ENCODE measurements around the gene TMEM145.

Gene TMEM145

DNA sequence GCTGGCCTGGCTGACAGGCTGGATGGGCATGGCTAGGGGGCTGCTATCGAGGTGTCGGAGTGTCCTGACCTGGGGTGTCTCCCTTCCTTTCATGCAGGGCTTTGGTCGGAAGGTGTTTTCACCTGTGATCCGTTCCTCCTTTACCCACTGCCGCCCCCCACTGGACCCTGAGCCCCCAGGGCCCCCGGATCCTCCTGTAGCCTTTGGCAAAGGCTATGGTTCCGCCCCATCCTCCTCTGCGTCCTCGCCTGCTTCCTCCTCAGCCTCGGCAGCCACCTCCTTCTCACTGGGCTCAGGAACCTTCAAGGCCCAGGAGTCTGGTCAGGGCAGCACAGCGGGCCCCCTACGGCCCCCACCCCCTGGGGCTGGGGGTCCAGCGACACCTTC, 23.0 kb upstream of the TMEM145 start:
- DNase-seq: no peak

DNA sequence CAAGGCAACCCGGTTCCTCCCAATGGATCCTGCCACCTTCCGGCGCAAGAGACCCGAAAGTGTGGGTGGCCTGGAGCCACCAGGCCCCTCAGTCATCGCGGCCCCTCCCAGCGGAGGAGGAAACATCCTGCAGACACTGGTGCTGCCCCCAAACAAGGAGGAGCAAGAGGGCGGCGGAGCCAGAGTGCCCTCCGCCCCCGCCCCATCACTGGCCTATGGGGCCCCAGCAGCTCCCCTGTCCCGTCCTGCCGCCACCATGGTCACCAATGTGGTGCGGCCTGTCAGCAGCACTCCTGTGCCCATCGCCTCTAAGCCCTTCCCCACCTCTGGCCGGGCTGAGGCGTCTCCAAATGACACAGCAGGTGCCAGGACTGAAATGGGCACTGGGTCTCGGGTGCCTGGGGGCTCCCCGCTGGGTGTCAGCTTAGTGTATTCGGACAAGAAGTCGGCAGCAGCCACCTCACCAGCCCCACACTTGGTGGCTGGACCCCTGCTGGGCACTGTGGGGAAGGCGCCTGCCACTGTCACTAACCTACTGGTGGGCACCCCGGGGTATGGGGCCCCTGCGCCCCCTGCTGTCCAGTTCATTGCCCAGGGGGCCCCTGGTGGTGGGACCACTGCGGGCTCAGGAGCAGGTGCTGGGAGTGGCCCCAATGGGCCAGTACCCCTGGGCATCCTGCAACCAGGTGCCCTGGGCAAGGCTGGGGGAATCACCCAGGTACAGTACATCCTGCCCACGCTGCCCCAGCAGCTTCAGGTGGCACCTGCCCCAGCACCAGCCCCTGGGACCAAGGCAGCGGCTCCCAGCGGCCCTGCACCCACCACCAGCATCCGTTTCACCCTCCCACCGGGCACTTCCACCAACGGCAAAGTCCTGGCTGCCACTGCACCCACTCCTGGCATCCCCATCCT, 22.3 kb upstream of the TMEM145 start:
- peak; percentile 43 for DNase-seq

DNA sequence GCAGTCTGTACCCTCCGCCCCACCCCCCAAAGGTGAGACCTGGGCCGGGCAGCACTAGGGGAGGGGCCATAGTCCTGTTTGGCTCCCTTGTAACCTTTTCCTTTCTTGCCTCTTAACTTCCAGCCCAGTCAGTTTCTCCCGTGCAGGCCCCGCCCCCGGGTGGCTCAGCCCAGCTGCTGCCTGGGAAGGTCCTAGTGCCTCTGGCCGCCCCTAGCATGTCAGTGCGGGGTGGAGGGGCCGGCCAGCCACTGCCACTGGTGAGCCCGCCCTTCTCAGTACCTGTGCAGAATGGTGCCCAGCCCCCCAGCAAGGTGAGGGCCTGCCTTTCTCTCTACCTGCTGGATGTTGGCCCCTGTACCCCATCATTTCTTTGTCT, 21.7 kb upstream of the TMEM145 start:
- no peak for DNase-seq

DNA sequence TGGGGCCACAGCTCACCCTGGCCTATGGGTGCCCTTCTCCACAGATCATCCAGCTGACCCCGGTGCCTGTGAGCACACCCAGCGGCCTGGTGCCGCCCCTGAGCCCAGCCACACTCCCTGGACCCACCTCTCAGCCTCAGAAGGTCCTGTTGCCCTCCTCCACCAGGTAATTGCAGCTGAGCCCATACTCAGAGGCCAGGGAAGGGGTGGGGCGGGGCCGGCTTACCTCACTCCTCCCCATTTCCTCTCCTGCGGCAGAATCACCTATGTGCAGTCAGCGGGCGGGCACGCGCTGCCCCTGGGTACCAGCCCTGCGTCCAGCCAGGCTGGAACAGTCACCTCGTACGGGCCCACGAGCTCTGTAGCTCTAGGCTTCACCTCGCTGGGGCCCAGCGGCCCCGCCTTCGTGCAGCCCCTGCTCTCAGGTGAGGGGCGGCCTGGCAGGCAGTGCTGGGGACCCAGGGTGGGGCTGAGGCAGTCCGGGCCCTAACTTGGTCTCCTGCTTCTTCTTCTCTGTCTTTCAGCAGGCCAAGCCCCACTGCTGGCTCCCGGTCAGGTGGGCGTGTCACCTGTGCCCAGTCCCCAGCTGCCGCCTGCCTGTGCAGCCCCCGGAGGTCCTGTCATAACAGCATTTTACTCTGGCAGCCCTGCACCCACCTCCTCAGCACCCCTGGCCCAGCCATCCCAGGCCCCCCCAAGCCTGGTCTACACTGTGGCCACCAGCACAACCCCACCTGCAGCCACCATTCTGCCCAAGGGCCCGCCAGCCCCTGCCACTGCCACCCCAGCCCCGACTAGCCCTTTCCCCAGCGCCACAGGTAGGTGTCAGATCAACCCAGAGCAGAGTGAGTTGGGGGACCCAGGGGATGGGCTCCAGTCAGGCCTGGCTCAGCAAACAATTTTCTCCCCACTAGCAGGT, 20.8 kb upstream of the TMEM145 start:
- no peak for DNase-seq

DNA sequence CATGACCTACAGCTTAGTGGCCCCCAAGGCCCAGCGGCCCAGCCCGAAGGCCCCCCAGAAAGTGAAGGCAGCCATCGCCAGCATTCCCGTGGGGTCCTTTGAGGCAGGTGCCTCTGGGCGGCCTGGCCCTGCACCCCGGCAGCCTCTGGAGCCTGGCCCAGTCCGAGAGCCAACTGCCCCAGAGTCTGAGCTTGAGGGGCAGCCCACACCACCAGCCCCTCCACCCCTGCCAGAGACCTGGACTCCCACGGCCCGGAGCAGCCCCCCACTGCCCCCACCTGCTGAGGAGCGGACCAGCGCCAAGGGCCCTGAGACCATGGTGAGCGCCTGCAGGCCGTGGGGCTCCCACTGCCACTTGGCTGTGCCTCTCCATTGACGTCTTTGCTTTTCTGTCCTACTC, 20.1 kb upstream of the TMEM145 start:
- DNase-seq: no peak

DNA sequence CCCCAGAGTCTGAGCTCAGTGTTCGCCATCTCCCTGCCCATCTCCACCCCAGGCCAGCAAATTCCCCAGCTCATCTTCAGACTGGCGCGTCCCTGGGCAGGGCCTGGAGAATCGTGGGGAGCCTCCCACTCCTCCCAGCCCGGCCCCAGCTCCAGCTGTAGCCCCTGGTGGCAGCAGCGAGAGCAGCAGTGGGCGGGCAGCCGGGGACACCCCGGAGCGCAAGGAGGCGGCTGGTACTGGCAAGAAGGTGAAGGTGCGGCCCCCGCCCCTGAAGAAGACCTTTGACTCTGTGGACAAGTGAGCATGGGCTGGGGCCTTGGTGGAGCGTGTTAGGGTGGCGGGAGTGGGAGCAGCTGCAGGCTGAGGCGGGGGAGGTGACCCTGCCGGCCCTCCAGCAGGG, 19.6 kb upstream of the TMEM145 start:
- DNase-seq: no peak

DNA sequence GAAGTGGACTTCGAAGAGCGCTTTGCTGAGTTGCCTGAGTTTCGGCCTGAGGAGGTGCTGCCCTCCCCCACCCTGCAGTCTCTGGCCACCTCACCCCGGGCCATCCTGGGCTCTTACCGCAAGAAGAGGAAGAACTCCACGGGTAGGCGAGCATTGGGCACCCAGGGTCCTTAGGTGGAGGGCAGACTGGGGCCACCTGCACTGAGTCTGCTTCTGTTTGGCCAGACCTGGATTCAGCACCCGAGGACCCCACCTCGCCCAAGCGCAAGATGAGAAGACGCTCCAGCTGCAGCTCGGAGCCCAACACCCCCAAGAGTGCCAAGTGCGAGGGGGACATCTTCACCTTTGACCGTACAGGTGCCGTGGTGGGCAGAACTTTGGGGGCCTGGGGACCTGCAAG, 19.2 kb upstream of the TMEM145 start:
- no peak for DNase-seq

DNA sequence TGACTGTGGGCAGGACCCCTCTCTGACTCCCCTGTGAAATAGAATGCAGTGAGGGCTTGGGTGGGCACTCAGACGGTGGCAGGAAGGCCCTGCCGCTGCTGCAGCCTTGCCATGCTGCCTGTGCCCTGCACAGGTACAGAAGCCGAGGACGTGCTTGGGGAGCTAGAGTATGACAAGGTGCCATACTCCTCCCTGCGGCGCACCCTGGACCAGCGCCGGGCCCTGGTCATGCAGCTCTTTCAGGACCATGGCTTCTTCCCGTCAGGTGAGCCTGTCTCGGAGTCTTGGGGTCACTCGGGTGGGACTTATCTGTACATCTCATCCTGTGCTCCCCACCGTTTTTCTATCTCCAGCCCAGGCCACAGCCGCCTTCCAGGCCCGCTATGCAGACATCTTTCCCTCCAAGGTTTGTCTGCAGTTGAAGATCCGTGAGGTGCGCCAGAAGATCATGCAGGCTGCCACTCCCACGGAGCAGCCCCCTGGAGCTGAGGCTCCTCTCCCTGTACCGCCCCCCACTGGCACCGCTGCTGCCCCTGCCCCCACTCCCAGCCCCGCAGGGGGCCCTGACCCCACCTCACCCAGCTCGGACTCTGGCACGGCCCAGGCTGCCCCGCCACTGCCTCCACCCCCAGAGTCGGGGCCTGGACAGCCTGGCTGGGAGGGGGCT, 18.5 kb upstream of the TMEM145 start:
- no peak for DNase-seq

DNA sequence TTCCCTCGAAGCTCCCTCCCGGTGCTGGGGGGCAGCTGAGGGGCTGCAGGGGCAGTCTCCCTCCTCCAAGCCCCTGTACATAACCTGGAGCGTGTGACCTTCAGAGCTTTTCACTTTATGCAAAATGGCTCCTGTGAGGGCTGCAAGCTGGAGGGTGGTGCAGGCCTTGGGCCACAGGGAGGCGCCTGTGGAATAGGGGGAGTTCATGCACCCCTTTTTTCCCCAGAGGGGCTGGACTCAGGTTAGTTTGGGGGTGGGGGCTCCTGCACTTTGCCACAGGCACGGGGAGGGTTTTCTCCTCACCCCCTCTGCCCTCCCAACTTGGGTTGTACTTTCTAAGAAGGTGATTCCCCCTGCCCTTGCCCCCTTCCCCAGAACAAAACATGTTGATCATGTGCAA, 17.8 kb upstream of the TMEM145 start:
- no peak for DNase-seq

DNA sequence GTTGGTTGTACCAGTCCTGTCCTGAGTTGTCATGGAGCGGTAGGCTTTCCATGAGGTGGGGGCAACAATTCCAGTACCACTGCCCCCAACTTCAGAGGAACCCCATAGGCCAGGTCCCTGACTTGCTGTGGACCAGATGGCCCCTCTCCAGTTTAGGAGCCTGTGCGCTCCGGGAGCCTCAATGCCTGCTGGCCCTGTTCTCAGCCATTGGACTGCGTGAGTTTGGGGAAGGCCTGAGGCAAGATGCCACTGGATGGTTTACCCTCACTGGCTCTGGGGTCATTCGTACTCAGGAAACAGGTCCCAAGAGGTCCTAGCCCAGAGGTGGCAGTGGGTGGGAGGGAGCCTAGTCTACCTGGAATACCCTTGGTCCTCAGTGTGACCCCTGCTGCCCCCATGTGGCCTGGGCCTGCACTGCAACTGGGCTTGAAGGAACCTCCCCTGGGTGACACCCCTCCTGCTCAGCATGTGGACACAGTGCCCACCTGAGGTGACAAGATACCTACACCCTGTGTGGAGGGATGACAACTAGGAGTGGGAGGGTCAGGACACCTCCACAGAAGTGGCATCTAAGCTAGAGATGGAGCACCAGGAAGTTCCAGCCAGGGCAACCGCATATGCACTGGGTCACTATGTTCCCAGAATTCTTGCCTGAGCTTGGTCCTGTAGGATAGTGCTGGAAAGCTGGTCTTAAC, 17.1 kb upstream of the TMEM145 start:
- peak; percentile 56 for DNase-seq

DNA sequence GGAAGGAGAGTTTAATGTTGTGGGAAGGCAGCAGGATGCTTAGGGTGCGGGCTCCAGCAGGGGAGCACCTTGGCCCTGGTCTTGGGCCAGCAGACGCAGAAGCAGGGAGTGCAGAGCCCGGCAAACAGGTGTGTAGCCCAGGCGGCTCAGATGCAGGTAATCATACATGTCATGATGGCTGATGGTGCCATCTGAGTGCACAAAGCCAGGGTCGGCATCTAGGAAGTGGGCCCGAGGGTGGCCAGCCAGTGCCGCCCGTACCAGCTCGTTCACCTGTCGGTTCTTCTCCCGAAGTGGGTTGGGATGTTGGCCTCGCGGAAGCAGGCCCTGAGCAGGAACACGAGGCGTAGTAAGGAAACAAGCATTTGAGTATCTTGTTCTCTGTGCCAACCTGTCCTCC, 16.1 kb upstream of the TMEM145 start:
- DNase-seq: no peak

DNA sequence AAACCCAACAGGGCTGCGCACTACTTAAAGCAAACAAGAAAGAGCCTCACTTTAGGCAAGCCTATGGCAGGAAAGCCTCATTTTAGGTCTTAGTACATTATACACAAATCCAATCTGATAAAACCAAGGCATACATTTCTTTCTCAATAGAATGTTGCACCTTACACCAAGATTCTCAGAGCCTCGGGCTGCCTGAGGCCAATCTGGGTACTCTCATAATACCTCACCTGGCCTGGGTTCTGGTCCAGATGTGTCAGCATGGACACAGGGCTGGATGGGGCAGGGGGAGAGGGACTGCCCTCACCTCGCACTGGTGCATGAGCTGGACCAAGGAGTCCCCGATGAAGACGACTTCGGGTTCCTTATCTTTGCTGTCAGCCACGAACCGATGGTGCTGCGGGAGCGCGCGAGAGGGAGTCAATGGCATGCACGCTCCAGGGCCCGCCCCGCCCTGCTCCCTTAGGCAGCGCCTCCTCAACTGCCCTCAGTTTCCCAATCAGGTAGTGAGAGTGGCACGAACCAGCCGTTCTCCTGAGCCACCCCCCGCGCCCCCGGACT, 11.4 kb upstream of the TMEM145 start, which contains the start of gene PRR19:
Gene PRR19 (plus strand): TSS at position 487 of the 558 bp plus-strand sequence. CDS start 7,453 bp downstream, outside the sequence.
- no peak for DNase-seq

DNA sequence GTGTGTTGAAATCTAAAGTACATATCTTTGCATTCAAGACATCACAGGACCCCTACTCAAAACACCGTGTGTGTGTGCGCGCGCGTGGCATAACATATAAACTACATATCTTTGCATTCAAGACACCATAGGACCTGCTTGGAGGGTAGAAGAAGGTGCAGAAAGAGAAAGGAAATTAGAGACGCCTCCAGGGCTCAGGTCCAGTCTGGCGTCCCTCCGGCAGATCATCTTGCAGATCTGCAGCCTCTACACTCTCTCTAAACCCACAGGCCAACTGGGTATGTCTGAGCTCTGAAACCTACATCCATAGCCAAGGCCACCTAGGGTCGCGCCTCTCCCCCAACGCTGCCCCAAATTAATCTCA, 10.0 kb upstream of the TMEM145 start:
- no peak for DNase-seq

DNA sequence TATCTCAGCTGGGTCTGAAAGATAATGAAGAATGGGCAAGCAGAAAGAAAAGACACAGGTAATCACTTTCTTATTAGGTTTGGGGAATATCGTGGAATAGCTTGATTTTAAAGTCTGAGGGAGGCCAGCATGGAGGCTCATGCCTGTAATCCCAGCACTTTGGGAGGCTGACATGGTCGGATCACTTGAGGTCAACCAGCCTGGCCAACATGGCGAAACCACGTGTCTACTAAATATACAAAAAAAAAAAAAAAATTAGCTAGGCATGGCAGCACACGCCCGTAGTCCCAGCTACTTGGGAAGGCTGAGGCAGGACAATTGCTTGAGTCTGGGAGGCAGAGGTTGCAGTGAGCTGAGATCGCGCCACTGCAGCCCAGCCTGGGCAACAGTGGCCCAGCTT, 9.2 kb upstream of the TMEM145 start:
- DNase-seq: no peak

DNA sequence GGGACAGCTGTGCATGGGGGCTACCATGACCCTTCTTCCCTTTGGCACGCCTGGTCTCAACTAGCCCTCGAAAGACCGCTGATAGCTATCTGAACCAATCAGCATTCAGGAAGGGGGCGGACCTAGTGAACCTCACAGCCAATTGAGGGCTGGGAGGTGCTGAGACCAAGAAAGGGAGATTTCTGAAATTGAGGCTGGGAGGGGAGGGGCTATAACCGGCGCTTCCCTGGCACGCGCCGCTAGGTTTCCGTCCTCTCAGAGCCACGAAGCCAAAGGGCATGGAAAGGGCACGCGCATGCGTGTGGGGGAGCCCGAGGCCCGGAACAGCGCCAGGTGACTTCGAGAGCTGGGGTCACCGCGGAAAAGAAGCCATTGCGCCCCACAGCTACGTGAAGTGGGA, 6.5 kb upstream of the TMEM145 start:
- no peak for DNase-seq

DNA sequence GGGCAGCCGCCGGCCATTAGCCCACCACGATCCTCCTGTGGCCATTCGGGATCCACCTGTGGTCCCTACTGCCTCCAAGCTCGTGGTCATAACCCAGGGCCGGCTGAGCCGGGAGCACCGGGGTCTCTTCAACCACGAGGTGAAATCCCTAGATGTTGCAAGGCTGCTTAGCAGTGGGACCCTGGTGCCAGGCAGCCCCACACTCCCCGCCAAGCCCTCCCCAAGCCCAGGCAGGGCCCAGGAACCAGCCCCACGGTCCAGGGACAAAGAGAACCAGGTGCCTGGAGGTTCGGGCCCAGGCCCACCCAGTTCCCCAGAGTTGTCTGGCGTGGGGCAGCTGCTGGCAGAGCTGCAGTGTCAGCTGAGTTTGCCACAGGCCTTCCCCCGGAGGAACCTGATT, 3.4 kb upstream of the TMEM145 start:
- no peak for DNase-seq

DNA sequence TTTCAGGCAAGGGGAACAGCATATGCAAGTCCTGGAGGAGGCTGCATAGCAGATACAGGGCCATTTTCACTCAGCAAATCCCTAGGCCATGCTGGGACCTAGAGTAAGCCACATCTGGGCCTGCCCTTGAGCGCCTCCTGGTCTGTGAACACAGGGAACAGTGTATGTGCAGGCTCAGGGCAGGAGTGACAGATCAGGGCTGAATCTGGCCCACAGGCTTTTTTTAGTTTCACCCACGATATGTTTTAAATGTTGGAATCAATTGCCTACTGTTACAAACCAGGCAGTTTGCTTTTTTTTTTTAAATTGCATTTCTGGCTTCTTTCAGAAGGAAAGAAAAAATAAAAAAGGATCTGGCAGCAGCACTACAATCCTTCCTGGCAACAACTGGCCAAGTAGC, 1.5 kb upstream of the TMEM145 start:
- no peak for DNase-seq

DNA sequence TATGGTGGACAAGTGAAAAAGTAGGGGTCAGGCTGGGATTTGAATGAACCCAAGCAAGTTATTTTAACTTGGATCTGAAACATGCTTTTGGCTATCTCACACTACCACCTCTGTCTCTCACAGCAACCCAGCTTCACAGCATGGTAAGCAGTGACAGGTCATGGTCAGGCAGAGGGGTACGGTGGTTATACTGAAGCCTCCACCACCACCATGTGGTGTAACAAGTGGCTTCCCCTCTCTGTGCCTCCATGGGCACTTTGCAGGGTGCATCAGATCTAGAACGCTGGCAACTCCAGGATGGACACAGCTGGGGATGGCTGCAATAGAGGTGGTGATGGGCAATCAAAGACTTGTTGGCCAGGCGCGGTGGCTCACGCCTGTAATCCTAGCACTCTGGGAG, 739 bp upstream of the TMEM145 start:
- DNase-seq: no peak

DNA sequence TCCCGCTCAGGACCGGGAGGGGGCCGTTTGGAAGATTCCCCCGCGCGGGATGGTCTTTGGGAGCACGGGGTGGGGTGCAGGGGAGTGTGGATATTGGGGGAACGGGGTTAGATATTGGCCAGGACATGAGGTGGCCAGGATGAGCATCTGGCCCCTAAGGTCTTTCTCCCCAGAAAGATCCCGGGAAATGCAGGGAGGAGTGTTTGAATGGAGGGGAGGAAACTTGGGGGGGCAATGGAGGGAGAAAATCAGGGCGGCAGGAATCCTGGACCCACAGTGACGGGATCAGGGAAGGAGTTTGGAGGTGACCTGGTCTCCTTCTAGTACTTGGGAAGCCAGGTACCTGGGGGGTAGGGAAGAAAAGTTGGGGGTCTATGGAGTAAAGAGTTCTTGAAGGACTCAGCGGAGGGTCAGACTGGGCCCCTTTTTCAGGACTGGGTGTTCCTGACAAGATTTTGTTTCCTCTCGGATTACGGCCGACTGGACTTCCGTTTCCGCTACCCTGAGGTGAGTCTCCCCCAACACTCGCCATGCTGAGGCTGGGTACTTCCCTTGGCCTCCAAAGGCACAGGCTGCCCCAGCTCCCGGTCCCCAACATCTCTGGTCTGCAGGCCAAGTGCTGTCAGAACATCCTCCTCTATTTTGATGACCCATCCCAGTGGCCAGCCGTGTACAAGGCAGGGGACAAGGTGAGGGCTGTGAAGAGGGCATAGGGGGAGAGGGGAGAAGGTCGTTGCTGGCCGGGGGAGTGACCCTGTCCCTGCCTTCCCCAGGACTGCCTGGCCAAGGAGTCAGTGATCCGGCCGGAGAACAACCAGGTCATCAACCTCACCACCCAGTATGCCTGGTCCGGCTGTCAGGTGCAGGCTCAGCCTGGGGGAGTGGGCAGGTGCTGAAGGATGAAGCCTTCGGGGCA, 989 bp downstream of the TMEM145 start:
- DNase-seq: no peak

DNA sequence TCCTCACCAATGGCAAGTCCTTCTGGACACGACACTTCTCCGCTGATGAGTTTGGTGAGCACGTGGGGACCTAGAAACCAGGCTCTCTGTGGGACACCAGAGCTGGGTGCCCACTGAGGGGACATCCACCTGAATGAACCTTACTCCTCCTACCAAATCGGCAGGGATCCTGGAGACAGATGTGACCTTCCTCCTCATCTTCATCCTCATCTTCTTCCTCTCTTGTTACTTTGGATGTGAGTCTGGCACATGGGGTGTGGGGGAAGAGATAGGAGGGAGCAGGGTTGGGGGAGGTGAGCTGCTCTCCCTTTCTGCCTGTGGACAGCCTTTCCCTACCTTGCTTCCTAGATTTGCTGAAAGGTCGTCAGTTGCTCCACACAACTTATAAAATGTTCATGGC, 1.9 kb downstream of the TMEM145 start:
- no peak for DNase-seq
